T-helper 1 cell (primary cell): ENCODE results near the gene ARG1.
A peak's percentile ranks its signal among the peaks of the same experiment; 100 is the strongest.
"Not testable (repeated sequence)": the region's sequence is repeated elsewhere in the genome, so short reads cannot be mapped to it uniquely, and the experiment has no call there.

Source experiments
- DNase-seq, 5 donors: peaks; one replicate each; pipeline ENCODE4 v3.0.0-alpha.2; 2012 to 2020
- total RNA-seq, 4 donors: gene quantifications; one replicate each; lab custom pipeline; 2026; lab: John Stamatoyannopoulos, UW

The ARG1 gene
- total RNA-seq: 0 to 0.15 (median 0.08) reads per million in 4 donors

DNA sequence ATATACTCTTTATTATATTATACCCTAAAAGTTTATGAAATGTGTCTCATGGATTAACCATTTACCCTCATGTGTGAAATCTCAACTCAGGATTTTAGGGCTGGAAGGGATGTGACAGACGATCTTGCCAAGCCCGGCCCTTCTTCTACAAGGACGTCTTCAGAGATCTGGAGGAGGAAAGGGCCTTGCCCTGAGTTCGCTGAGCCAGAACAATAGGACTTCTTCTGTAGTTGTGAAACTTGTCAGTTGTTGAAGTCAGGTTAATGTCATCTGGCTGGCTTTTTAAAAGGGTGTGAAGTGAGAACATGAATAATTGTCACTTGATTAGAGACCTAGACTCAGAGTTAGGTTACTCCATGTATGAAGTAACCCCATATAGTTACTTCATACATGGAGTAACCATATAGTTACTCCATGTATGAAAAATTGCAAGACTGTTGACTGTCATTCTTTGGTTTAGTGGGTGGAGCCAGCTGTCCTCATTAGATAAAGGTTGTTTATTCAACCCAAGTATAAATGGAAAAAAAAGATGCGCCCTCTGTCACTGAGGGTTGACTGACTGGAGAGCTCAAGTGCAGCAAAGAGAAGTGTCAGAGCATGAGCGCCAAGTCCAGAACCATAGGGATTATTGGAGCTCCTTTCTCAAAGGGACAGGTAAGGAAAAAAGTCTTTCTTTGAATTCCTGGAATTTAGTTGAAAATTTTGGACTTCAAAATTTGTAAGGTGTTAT, at the start of gene ARG1:
ARG1 (plus strand) TSS at position 541 of the 730 bp plus-strand sequence; CDS start at position 598, 57 bp downstream.
- no peak for DNase-seq

DNA sequence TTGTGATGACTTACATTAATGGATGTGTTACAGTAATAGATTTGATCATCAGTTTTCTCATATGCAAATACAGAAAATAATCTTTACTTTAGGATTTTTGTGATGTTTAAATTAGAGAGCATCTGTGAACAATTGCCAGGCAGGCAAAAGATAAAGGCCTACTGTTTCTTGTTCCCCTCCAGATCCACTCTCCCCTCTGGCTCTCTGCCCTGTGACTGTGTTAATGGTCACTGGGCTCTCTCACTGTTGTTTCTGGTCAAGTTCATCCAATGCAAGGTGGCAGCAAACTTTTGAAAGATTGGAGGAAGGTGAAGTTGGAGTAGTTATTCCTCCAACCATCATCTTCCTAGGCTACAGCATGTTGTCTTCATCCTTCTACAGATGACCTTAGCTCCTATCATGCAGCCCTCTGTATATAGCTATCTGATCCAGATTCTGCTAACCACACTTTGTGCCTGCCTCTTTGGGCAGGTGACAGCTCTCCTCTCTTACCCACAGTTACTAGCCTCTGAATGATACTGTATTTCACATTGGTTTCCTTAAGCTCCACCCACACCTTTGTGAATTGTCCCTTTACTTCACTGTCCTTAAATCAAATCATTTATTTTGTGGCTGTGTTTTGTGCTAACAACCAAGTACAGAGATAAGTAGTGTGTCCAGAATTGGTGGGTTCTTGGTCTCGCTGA, 48.9 kb upstream of the ARG1 start:
- no peak for DNase-seq

DNA sequence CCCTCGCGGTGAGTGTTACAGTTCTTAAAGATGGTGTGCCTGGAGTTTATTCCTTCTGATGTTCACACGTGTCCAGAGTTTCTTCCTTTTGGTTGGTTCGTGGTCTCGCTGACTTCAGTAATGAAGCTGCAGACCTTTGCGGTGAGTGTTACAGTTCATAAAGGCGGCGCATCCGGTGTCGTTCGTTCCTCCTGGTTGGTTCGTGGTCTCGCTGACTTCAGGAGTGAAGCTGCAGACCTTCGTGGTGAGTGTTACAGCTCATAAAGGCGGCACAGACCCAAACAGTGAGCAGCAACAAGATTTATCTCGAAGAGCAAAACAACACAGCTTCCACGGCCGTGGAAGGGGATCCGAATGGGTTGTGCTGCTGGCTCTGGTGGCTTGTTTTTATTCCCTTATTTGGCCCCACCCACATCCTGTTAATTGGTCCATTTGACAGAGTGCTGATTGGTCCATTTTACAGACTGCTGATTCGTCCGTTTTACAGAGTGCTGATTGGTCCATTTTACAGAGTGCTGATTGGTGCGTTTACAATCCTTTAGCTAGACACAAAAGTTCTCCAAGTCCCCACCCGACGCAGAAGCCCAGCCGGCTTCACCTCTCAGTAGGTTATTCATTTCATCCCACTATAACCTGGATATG, 48.2 kb upstream of the ARG1 start:
- DNase-seq: peak in 1 of 5 donors; percentile 25

DNA sequence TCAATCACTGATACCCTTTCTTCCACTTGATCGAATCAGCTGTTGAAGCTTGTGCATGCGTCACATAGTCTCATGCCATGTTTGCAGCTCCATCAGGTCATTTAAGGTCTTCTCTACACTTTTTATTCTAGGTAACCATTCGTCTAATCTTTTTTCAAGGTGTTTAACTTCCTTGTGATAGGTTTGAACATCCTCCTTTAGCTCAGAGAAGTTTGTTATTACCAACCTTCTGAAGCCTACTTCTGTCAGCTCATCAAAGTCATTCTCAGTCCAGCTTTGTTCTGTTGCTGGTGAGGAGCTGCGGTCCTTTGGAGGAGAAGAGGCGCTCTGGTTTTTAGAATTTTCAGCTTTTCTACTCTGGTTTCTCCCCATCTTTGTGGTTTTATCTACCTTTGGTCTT, 42.1 kb upstream of the ARG1 start:
- not testable (repeated sequence) for DNase-seq

DNA sequence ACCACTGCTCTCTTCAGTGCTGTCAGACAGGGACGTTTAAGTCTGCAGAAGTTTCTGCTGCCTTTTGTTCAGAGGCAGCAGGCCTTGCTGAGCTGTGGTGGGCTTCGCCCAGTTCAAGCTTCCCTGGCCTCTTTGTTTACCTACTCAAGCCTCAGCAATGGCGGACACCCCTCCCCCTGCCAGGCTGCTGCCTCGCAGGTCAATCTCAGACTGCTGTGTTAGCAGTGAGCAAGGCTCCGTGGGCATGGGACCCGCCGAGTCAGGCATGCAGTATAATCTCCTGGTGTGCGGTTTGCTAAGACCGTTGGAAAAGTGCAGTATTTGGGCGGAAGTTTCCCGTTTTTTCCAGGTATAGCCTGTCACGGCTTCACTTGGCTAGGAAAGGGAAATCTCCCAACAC, 41.3 kb upstream of the ARG1 start:
- DNase-seq: not testable (repeated sequence)

DNA sequence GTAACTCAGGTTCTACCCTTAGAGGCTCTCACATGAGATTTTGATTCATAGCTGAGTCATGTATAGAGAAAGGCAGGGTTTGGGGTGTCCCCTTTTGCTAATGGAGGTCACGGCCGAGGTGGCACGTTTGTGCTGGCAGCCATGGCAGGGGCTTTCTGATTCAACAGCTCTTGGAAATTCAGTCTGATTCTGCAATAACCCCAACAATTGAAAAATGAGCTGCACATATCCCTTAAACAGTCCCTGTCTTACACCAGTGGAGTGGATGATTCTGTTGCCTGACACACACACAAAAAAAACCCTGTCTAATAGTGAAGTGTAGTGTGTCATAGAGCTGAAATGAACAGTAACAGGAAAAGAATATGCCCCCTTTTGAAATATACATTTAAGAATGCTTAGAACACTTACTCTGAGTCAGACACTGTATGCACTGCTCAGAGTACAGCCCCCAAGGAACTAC, 40.4 kb upstream of the ARG1 start:
- DNase-seq: peak in 1 of 5 donors; percentile 34

DNA sequence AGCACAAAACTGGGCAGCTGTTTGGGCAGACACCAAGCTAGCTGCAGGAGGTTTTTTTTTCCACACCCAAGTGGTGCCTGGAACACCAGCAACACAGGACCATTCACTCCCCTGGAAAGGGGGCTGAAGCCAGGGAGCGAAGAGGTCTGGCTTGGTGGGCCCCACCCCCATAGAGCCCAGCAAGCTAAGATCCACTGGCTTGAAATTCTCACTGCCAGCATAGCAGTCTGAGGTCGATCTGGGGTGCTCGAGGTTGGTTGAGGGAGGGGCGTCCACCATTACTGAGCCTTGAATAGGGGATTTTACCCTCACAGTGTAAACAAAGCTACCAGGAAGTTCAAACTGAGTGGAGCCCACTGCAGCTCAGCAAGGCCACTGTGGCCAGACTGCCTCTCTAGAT, 34.4 kb upstream of the ARG1 start:
- DNase-seq: not testable (repeated sequence)

DNA sequence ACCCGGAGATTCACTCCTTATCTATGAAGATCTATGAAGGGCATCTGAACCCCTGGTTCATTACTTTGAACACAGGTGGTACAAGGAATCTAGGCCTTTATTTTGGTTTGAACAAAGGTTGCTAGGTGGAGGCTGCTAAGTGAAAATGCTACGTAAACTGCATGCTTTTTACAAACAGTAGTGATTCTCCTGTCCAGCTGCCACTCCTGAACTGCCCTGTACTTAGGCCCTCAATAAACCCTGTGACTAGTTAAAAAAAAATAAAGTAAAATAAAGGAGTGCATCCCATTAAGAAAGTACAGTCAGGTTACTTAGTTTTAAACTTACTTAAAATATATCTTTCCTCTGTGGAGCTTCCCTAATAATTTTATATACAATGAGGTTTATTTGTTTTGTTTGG, 27.7 kb upstream of the ARG1 start:
- no peak for DNase-seq

DNA sequence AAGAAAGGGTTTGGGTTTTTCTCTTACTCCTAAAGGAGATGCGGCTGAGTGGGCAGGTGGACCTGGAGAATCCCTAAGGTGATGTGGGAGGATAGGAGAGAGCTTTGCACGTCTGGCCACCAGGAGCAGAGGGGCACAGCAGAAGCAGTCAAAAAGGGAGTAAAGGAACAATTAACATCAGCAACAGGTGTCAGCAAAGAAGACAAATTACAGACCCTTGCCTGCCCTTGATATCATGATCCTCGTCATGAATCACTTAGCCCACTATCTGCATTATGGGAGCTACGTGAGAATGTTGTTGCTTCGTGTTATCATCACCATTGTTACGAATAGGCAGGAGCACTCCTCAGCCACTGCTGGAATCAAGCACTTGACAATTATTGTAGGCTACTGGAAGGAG, 25.5 kb upstream of the ARG1 start:
- DNase-seq: no peak

DNA sequence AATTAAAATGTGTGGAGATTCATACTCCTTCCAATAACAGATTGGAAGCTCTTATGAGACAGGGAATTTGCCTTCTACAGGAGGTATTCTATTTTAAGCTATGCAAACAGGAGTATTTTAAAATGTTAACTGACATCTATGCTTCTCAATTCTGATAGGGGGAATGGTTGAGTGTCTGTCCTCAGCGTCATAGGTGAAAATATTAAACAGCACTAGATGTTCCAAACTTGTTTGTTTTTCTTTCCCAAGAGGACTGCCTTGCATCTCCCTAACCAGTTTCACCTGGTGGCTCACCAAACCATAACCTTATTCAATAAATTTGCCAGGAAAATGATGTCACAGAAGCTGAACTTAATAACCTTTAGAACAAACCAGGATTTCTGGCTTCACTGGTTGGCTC, 24.6 kb upstream of the ARG1 start:
- DNase-seq: no peak

DNA sequence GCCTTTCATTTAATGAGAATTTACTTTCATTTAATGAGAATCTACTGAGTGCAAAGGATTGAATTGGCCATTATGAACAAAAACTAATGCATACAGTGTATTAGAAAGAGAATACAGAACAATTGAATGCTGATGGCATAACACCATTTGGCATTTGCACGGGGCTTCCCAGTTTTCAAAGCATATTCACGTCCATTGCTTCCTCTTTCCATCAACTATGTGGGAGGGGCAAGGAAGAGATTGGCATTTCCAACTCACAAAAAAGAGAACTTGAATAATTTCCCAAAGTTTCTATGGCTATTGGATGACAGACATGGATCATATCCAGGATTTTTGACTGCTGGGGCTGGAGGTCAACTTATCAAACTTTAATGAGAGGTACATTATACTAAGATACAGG, 23.2 kb upstream of the ARG1 start:
- no peak for DNase-seq

DNA sequence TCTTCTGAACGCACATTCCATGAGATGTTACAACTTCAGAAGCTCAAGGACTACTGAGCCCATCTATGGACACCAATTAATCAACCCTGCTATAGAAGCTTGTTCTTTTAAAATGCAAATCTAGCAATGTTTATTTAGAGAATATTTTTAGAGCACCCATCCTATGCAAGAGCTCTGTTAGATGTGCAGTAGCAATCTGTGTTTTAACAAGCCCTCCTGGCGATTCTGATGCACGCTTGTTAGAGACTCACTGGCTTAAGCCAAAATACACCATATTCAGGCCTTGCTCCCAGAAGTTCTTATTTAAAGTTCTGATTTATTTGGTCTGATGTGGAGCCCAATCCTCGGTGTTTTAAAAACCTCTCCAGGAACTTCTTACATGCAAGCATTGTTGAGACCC, 21.1 kb upstream of the ARG1 start:
- DNase-seq: no peak

DNA sequence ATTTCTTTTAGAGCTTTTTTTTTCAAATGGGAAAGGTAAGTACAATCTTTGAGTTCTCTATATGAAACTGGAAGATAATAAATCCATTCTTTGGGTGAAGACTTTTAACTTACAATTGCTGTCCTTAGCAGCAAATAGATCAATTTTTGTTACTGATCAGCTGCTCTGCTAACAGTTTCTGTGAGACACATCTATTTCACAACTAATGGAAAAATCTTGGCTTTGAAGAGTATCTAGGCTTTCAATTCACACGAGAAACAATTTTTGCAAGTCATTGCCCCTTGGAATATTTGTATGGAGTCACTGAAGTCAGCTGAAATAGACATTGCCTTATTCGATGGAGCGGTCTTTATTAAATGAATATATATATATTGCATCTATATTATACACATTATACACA, 20.5 kb upstream of the ARG1 start:
- no peak for DNase-seq

DNA sequence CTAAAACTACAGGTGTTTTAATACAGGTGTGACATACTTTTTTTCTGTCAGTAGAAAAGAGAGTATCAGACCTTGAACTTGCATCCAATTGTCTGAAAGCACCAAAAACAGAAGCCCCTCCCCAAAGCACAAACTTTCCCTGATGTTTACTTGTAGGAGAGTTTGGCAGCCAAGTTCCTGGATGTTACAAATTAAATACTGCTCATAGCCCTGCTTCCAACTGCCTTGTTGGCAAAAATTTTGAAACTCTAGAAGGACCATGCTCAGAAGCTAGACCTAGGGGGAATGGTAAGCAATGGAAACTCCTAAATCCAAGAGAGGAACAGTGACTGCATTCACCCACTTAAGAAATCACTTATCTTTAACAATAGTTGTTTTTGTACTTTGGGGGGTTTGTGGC, 17.0 kb upstream of the ARG1 start:
- no peak for DNase-seq

DNA sequence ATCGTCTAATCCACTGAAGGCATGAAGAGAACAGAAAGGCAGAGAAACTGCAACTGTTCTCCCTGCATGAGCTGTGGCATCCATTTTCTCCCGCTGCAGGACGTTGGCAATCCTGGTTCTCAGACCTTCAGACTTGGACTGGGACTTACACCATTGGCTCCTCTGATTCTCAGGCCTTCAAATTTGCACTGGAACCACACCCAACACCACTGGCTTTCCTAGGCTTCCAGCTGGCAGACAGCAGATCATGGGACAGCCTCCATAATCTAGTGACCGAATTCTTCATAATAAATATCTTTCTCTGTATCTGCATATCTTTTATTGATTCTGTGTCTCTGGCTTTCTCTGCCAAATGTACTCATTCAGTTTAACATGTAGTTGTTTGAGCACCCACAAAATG, 14.1 kb upstream of the ARG1 start:
- DNase-seq: no peak

DNA sequence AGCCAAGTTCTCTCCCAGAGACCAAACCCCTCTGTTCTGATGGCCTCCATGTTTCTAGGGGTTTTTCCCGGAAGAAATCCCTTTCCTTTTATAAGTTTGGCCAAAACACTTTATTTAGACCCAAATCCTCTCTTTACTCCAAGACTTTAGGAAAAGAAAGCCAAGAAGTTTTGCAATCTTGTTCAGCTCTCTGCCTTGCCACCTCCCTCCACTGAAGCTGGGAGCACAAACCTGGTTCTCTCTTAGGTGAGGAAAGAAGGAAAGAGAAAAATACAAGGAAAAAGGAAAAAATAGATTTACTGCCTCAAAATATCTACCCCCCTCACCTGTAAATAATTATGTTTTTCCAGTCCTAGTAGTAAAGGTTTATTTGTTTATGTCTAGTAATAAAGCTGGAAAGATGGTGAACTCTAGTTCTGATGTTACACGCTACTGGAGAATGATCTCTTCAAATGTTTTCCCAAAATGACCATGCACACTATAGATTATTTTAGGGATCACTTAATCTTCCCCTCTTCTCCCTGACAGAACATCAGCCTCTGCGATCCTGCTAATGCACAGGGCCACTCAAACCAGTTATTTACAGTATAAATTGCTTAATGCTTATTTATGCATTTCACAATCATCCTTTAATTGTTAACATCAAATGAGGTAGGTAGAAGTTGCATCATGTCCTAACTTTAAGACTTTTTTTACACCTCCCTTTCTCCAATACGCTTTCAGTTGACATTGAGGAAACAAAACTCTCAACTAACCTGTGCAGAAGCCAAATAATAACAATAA, 10.9 kb upstream of the ARG1 start:
- no peak for DNase-seq

DNA sequence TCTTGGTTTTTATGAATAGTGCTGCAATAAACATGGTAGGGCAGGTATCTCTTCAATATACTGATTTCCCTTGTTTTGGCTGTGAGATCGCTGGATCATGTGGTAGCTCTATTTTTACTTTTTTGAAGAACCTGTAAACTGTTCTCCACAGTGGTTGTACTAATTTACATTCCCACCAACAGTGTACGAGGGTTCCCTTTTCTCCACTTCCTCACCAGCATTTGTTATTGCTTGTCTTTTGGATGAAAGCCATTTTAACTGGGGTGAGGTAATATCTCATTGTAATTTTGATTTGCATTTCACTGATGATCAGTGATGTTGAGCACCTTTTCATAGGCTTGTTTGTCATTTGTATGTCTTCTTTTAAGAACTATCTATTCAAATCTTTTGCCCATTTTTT, 8.0 kb upstream of the ARG1 start:
- no peak for DNase-seq

DNA sequence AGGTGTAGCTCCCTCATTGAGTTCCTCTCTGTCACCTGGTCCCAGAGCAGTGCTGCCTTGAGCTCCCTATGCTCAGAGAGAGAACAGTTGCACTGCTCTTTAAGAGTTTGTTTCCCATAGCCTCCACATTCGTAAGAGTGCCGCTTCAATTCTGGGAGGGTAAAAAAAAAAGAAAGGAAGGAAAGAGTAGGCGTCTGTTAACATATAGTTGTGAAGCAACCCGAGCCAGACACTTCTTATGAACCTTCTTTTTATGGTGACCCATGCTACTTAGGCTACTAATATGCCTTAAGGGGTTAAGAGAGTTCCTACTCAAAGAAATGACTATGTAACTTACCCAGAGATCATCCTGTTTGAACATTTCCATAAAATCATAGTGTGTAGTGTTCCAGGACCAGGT, 4.3 kb upstream of the ARG1 start:
- DNase-seq: no peak

DNA sequence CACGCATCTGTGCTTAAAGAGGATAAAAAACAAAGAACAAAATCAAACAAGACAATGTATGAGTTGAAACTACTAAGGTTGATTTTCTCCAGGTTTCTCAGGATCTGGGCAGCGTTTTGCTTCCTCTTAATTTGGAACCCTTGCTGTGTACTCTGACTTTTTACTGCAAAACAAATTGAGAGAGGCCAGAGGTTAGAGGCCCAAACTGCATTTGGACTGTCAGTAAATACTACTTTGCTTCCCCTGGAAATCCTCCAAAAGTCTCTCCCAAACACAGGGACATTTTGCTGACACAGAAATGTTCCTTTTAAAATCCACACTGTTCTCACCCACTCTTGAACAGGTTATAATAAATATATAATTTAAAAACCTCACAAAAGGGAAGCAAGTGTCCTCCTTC, 1.1 kb downstream of the ARG1 start:
- DNase-seq: no peak

DNA sequence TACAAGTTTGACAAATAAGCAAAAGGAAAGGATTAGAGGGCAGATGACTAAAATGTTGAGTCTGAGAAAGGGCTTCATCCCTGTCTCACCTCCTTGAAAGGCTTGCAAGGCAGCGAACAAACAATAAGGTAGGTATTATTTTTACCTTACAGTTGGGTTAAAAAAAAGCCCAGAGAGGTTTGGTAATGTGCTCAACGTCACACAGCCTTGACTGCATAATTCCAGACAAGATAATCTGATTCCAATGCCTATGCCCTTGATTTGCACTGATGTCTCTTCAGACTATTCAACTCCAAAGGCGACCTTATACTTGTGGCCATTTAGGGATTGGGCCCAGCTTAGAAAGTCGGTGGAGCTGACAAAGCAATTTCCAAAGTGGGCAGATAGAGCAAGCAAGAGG, 1.7 kb downstream of the ARG1 start:
- no peak for DNase-seq

DNA sequence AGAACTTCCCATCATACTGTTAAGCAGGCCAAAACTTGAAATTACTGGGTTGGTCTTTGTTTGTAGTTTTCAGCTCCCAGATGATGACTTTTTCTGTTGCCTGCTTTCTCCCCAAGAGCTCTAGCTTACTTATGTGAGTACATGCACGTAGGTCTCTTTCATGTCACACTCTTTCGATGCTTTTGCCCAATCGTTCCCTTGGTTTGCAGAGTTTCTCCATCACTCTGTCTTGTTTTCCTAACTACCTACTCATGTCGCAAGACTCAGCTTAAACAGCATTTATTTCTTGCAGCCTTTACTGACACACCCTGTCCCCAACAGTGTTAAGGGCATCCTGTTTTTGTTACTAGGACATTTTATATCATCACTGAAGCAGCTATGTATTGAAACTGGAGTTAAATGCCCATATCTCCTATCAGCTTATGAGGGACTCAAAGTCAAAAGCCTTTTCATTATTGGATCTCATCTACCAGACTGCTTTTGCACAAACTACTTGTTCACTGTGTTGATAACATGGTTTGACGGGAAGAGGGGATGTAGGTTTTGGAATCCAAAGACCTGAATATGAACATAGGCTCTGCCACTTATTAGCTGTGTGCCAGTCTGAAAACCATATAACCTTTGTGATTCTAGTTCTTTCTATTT, 2.9 kb downstream of the ARG1 start:
- DNase-seq: no peak

DNA sequence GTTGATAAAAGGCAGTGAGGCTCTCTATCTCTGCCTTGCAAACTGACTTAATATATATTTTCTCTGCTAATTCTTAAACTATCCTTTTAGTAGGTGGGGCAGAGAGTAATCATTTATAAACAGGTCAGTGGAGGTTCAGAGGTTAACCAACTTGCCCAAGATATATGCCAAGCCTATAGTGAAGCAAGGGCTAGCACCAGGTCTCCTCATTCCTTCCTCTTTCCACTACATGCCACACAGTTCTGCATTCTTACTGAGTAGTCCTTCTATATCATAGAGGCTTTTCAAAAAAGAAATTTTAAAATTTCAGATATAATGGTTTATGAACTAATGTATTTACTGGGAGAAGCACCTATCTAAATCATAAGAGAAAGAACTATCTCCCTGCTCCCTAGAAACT, 8.5 kb downstream of the ARG1 start:
- DNase-seq: no peak

DNA sequence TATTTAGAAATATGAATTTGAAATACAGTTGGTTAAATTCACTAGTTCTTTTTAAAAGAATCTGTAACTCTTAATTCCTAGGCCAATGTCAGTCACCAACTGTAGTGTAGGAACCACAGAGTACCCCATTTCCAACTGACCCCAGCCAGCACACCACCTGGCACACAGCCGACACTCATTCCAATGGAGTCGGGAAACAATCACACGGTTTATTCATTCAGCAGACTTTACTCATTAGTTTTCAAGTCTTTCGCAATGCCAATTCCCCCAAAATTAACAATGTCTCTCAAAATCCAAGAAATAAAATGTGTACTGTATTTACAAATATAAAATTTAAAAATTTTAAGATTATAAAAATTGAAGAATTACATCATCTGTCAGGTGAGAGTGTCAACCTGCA, 13.5 kb downstream of the ARG1 start:
- DNase-seq: no peak
